Psoas muscle (tissue), 8 donors: Measurements from ENCODE around the gene ZMIZ1. TPM values are rescaled to one million over a fixed set of nuclear protein-coding genes. Genes with fewer than 3 reads are reported as not detected.

Experiments
- ATAC-seq, 4 donors: fragments of 200-7000 bp; cut with Tn5 transposase; one replicate each; pipeline ENCODE4 v1.9.1; 2020; ENCODE audit warnings: moderate library complexity in 3 of 4, mild to moderate bottlenecking in 2 of 4
- DNase-seq, 2 donors: peaks; one replicate each; pipeline ENCODE4 v3.0.0-alpha.2; 2020
- H3K27ac ChIP-seq: fragments of 200-600 bp; one replicate; pipeline ENCODE4 v1.8.0; 2022
- H3K27me3 ChIP-seq, 3 donors: fragments of 200-600 bp in 1 of 3; one replicate each; pipeline versions ENCODE4 v1.6.1 to v1.8.0; 2013 to 2022; ENCODE audit warnings: low read length in 2 of 3, mild to moderate bottlenecking in 2 of 3, moderate library complexity in 1 of 3; ENCODE audit not compliant: insufficient read depth in 3 of 3
- H3K36me3 ChIP-seq, 2 donors: fragments of 200-600 bp in 1 of 2; one replicate each; pipeline versions ENCODE4 v1.6.1 to v1.8.0; 2013 to 2022; ENCODE audit warnings: low read depth in 1 of 2, mild to moderate bottlenecking in 1 of 2, moderate library complexity in 1 of 2; ENCODE audit not compliant: insufficient read depth in 1 of 2
- H3K4me1 ChIP-seq: fragments of 200-600 bp; one replicate; pipeline ENCODE4 v1.8.0; 2022
- H3K4me3 ChIP-seq: fragments of 200-600 bp; one replicate; pipeline ENCODE4 v1.8.0; 2022; ENCODE audit warnings: mild to moderate bottlenecking
- H3K9me3 ChIP-seq: fragments of 200-600 bp; one replicate; pipeline ENCODE4 v1.8.0; 2022
- CTCF ChIP-seq: fragments of 200-600 bp; IDR thresholded peaks from one replicate; pipeline ENCODE4 v1.8.0; 2022; ENCODE audit warnings: antibody characterized with exemption
- WGBS, 3 donors: extraction: QIAGEN DNeasy Blood & Tissue Kit; methylation state at CpG; one replicate each; pipeline versions ENCODE4 v1.1.6 to v1.1.7; 2013; 5-methylcytosine and 5-hydroxymethylcytosine counted together
- intact Hi-C, 2 donors: fragments of 100-400 bp; cut with DNase I; formaldehyde crosslinking; loops; one replicate each; pipeline versions ENCODE4 v1.11.0 to v1.14.2; 2022
- polyA plus RNA-seq, 3 donors: library from polyadenylated mRNA; stranded (reverse); fragments of 200-250 nt; gene quantifications; one replicate each; pipeline ENCODE4 v1.2.3, GENCODE V29; 2013
- total RNA-seq, 4 donors: library from RNA; stranded (reverse); fragmentation: NEBNext Ultra II Directional in 2 of 4; extraction: Animal tissue kit (Norgen Biotek cat#: 25700) in 2 of 4; gene quantifications; one replicate each; pipeline versions ENCODE4 v1.2.1 to v1.2.4, GENCODE V29; 2021 to 2023
- donor health status: healthy with polysubstance abuse.
- donor health status: DM: no; HTN: no; CAD: no; lungs with moderate emphysema.
- donor health status: Bipolar disorder and iron deficiency.
- donor health status: healthy.
- donor health status: DM: yes; HTN: yes; CAD: no.
- donor health status: DM: no; HTN: no; CAD: no.
- donor health status: DM: no; HTN: no; CAD: no.
- donor health status: DM: yes; HTN: yes; CAD: no.

The ZMIZ1 gene
- total and polyA plus RNA-seq, 7 donors: 10.4 to 37.6 (median 30.0) TPM

GRCh38 chr10:79092292-79092896, 23.6 kb downstream of the ZMIZ1 start:
- 84 to 85% (median 84%) methylated on average over 9 to 10 of the region's 10 CpGs for WGBS, 3 donors
- H3K27me3 ChIP-seq: no peaks in the 10 kb centered on the region
- no peak overlapping the region for H3K4me3 ChIP-seq
- H3K9me3 ChIP-seq: no peaks in the 10 kb centered on the region
- intact Hi-C loops: no loop called here
- no peaks in the 10 kb centered on the region for H3K36me3 ChIP-seq
- ATAC-seq (no peak), DNase-seq (no peak)
- peak overlapping the region; percentile 23 for H3K27ac ChIP-seq
- TF ChIP-seq CTCF: no peak
- H3K4me1 ChIP-seq: peaks cover 73% of the 10 kb centered on the region

- Histone ChIP-seq H3K36me3 (no peaks in the 10 kb centered on the region), H3K9me3 (no peaks in the 10 kb centered on the region), H3K27me3 (no peaks in the 10 kb centered on the region), H3K4me1 (peaks cover 69% of the 10 kb centered on the region), H3K4me3 (peak overlapping the region; percentile 19), H3K27ac (peak overlapping the region; percentile 81)
- DNase-seq: peak; percentile 68 to 83
- WGBS, 3 donors: 11 to 23% (median 13%) methylated on average over 24 of the region's 24 CpGs
- intact Hi-C loops: no loop called here
- peak; percentile 72 to 89 (median 84) for ATAC-seq
- TF ChIP-seq CTCF: no peak
Measured at GRCh38 chr10:79093658-79094411, 25.1 kb downstream of the ZMIZ1 start.

GRCh38 chr10:79094412-79095175, 25.8 kb downstream of the ZMIZ1 start:
- ATAC-seq (peak in 3 of 4 donors; percentile 63 to 74 (median 67)), DNase-seq (no peak)
- H3K27me3 ChIP-seq: no peaks in the 10 kb centered on the region
- H3K27ac ChIP-seq: peak overlapping the region; percentile 81
- H3K4me3 ChIP-seq: peak overlapping the region; percentile 10
- H3K4me1 ChIP-seq: peaks cover 71% of the 10 kb centered on the region
- intact Hi-C loops: no loop called here
- 46 to 62% (median 48%) methylated on average over 12 of the region's 12 CpGs for WGBS, 3 donors
- no peaks in the 10 kb centered on the region for H3K36me3 ChIP-seq
- H3K9me3 ChIP-seq: no peaks in the 10 kb centered on the region
- no peak for TF ChIP-seq CTCF

- Histone ChIP-seq H3K36me3 (no peaks in the 10 kb centered on the region), H3K27me3 (no peaks in the 10 kb centered on the region), H3K4me1 (peaks cover 71% of the 10 kb centered on the region), H3K27ac (peak overlapping the region; percentile 81), H3K9me3 (no peaks in the 10 kb centered on the region), H3K4me3 (no peak overlapping the region)
- DNase-seq: no peak
- ATAC-seq: no peak
- TF ChIP-seq CTCF: no peak
- intact Hi-C loops: no loop called here
- 88 to 95% (median 92%) methylated on average over 11 of the region's 11 CpGs for WGBS, 3 donors
Measured at GRCh38 chr10:79095316-79095715, 26.6 kb downstream of the ZMIZ1 start.
